ENCODE data around the gene CMBL.

Gene CMBL

GRCh38 chr5:10310066-10310779, 2.5 kb upstream of the CMBL start:
- DNase-seq (ENCODE audit: low read depth), result no peak

- no peak for DNase-seq (ENCODE audit: low read depth)
Observed at GRCh38 chr5:10308844-10309243, 1.1 kb upstream of the CMBL start.

- DNase-seq (ENCODE audit: low read depth), result no peak
Observed at GRCh38 chr5:10306806-10307205, 896 bp downstream of the CMBL start.

GRCh38 chr5:10306114-10306513, 1.6 kb downstream of the CMBL start:
- DNase-seq (ENCODE audit: low read depth), result no peak

- DNase-seq (ENCODE audit: low read depth), result no peak
Observed at GRCh38 chr5:10304932-10305331, 2.8 kb downstream of the CMBL start.

GRCh38 chr5:10303699-10304170, 4.0 kb downstream of the CMBL start:
- no peak for DNase-seq (ENCODE audit: low read depth)

GRCh38 chr5:10303201-10303600, 4.5 kb downstream of the CMBL start:
- no peak for DNase-seq (ENCODE audit: low read depth)

GRCh38 chr5:10301842-10302610, 5.7 kb downstream of the CMBL start:
- DNase-seq (ENCODE audit: low read depth), result no peak

GRCh38 chr5:10301266-10301665, 6.4 kb downstream of the CMBL start:
- DNase-seq (ENCODE audit: low read depth), result no peak

GRCh38 chr5:10300246-10300645, 7.5 kb downstream of the CMBL start:
- DNase-seq (ENCODE audit: low read depth), result no peak

GRCh38 chr5:10297646-10298204, 10.0 kb downstream of the CMBL start:
- DNase-seq (ENCODE audit: low read depth), result no peak

- no peak for DNase-seq (ENCODE audit: low read depth)
Observed at GRCh38 chr5:10295619-10296326, 11.9 kb downstream of the CMBL start.

GRCh38 chr5:10293907-10294662, 13.6 kb downstream of the CMBL start:
- DNase-seq (ENCODE audit: low read depth), result no peak

- no peak for DNase-seq (ENCODE audit: low read depth)
Observed at GRCh38 chr5:10291692-10292339, 15.9 kb downstream of the CMBL start.

- DNase-seq (ENCODE audit: low read depth), result no peak
Observed at GRCh38 chr5:10290438-10290837, 17.3 kb downstream of the CMBL start.

- no peak for DNase-seq (ENCODE audit: low read depth)
Observed at GRCh38 chr5:10289991-10290390, 17.7 kb downstream of the CMBL start.

GRCh38 chr5:10289353-10289752, 18.3 kb downstream of the CMBL start:
- DNase-seq (ENCODE audit: low read depth), result no peak

- no peak for DNase-seq (ENCODE audit: low read depth)
Observed at GRCh38 chr5:10288592-10289219, 19.0 kb downstream of the CMBL start.

- DNase-seq (ENCODE audit: low read depth), result no peak
Observed at GRCh38 chr5:10286862-10287227, 20.9 kb downstream of the CMBL start.

- no peak for DNase-seq (ENCODE audit: low read depth)
Observed at GRCh38 chr5:10286162-10286861, 21.4 kb downstream of the CMBL start.
